ENCODE results near the gene FANCG.

The FANCG gene

DNA sequence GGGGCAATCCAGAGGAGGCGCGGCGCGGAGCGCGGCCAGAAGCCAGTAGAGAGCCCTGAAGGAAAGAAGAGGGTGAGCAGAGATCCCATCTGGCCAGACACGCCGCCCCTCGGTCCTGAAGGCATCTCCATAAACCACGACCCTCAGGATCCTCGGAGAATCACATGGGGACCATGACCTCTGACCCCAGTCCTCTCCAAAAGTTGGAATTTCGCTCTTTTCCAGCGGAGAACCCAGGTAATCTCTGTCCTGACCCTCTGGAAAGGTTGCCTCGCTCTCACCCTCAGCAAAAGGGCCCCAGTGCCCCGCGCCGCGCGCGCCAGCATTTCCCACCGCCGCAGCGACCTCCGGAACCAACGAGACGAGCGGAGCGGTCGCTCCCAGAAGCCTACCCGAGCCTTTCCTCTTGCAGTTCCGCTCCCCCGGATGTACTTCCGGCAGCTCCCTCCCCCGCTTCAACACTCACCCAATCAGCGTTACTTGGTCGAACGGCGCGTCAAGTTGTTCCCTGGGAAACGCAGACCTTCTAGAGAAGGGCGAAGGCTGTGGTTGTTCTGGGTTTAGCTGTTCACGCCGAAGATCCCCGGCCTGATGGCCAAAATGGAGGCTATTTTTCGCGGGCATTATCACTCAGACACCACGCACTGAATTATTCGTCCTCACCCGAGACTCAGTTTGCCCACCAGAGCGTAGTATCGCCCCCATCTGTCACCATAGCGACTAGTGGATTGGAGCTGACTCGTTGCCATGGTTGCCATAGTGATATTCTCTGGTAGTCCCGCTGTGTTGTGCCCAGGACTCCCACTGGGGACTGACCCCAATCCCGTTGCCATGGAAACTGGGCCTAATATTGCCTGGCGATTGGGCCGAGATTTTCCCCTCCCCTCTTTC, 23.3 kb upstream of the FANCG start, which contains the start of gene STOML2:
TSS of gene STOML2 (minus strand) at position 363 of the 891 bp plus-strand sequence. CDS start at position 326, 37 bp downstream.
- DNase-seq: peak; percentile 95

DNA sequence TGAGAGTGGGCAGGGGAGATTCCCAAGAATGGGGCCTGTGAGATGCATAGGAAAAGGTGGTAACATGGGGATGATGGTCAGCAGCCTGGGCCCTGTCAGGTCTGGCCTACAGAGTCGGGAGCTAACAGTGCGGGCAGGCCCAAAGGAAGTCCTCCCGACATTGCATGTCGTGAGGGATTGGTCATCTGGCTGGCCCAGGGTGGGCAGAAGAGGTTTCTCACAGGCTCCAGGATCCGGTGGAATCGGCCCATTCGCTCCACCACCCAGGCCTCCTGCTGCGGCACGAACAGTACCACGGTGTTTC, 22.7 kb upstream of the FANCG start:
- no peak for DNase-seq

DNA sequence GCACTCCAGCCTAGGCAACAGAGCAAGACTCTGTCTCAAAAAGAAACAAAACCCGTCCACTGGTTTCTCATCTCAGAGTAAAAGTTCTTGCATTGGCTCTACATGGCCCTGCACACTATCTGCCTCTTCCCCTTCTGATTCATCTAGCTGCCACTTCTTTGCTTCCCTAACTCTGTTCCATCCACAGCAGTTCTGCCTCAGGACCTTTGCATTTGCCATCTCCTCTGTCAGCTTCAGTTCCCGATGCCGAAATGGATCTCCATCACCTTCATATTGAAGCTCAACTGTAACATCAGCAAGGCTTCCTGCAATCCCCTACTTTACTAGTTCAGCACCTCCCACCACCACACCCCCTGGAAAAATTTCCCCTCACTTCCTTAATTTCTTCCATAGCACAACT, 17.8 kb upstream of the FANCG start:
- DNase-seq: no peak

DNA sequence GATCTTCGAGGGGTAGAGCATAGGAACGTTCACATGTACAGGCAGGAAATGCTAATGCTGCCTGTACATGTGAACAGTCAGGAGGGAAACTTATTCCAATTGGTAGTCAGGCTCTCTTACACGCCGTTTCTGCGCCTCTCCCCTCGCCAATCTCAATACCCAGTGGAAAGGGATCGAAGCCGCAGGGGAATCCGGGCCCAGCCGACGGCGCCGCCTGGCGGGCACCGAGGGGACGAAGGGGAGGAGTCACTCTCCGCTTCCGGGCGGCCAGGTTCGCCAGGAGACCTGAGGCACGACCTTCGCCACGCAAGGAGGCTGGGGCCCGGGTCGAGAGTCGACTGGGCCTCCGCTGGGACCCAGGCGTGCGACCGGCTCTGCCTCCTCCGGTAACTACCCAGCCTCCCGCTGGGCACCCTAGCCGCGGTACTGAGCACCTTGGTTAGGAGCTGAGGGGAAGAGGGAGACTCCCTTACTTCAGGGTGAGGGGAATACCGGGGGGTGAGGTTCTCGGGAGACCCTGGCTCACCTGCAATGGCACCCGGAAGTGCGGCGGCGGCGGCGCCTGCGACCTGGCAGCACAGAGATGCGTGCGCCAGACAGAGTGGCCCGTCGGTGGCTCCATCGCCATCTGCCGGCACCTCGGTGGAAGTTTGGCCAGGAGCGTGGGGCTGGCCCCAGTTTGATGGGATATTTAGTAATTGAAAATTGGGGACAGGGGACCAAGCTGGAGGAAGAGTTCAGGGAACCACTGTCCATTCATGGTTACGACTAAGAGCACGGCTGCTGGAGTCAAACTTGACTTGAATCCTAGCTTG, 16.5 kb upstream of the FANCG start, which contains the start of gene PIGO:
TSS of gene PIGO (minus strand) at position 557 of the 815 bp plus-strand sequence. CDS start 1,026 bp downstream, outside the sequence.
- peak; percentile 66 for DNase-seq

DNA sequence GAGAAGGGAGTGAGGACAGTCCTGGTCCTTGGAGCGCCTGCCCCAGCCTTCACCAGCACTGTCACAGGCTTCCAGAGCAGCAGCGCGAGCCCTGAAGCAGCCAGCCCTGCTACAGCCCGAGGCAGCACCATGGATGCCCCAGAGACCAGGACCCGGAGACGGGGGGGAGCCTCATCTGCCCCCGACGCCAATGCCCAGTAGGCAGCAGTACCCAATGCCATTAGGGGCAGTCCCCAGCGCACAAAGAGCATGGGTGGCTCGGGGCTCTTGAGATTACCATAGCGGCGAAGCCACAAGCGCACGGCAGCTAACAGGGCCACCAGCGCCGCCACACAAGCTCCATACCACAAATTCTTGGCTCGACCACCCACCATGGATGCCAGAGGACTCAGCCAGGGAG, 11.8 kb upstream of the FANCG start:
- DNase-seq: no peak

DNA sequence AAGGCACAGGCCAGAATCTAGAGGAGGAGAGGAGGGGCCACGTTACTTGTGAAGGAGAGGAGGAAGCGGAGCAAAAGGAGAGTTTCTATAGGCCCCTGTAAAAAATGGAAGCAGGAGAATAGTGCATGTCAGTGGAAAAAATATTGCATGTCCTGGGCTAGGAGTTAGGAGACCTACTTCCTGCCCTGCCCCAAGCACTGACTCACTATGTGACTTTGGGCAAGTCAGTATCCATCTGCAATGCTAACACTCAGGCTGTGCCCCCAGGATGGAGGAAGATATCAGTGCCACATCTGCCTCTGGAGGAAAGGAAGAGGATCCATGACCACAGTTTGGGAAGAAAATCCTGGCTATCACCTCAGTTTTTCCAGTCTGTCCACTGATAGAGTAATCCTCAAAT, 9.7 kb upstream of the FANCG start:
- DNase-seq: no peak

DNA sequence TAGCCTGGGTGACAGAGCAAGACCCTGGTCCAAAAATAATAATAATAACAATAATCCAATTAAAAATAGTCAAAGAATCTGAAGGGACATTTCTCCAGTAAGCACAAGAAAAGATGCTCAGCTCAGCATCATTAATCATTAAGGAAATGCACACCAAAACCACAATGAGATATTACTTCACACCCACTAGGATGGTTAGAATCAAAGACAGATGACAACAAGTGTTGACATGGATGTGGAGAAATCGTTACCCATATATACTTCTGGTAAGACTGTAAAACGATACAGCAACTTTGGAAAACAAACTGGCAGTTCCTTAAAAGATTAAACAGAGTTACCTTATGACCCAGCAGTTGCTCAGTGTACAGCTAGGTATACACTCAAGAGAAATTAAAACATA, 5.3 kb upstream of the FANCG start:
- no peak for DNase-seq

DNA sequence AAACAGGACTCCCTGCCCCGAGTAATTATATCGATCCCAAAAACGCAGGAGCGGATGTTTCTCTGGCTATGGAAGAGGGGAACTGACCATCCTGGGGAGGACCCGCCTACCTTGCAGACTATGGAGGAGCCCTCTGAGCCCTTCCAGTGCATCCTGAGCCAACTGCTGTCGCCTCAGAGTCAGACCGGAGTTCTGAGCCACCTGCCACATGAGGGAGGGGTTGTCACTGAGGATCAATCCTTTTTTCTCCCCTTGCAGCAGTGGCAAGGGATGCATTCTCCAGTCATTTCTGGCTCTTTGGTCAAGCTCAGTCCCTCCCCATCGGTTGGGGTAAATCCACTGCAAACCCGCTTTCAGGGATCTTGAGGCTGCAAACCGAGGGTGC, 709 bp downstream of the FANCG start:
- no peak for DNase-seq

DNA sequence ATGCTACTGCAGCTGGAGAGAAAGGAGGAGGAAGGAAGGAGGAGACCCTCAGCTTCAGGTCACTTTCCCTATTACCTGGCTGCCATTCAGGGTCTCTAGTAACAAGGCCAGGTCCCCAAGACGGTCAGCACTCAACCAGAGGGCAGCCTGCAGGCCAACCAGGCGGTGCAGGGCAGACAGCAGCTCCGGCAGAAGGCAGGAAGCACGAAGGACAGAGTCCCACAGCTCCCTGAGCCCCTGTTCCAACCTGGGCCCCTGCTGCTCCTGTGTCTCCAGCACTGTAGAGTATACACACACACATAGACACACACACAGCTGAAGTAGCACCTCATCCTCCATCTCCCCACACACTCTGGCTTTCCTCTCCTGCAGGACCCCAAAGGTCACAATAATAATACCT, 1.7 kb downstream of the FANCG start:
- DNase-seq: no peak

DNA sequence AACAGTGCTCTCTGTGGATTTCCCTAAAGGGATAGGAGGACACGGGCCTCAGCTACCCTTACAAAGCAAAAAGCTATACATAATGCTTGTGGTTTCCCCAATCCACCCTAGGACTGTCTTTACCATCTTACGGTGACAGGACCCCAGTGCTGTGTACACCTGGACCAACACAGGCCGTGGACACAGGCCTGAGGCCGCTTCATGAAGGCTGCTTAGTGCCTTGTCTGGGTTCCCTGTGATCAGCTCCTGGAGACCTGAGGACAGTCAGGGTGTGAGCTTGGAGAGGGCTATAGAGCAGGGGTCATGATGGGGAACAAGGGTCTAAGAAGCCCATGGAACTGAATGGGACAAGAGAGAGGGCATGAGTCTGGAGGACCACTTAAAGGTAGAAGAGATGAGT, 2.9 kb downstream of the FANCG start:
- DNase-seq: no peak

DNA sequence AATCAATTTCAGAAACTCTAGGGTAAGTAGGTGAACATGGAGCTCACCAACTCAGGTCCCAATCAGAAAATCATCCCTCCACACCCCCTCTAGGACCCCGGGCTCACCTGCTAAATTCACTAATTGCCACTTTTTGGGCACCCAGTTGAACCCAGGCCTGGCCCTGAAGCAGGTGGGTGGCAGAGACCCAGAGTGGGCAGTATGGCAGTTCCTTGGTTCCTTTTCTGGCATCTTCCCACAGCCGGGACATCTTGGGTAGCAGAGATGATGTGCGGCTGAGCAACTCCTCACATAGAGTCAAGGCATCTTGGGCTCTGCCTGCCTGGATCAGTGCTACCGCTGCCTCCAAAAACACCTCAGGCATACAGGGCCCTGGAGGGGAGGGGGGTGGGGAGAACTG, 4.4 kb downstream of the FANCG start:
- no peak for DNase-seq

DNA sequence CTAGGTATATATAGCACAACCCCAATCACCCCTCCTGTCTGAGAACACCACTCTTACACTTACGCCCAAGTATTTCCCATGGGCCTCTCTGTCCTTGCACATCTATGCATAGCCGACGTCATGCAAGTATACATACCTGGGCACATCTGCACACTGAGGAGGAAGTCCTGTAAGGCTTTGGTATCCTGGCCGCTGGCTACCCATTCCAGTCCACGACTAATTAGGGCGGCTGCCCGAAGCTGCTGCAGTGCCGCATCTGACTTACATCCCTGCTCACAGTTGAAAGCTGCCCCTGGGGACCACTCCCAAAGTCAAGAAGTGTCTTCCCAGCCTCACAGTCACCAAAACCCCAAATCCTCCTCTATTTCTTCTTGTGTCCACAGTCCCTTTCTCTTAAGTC, 5.0 kb downstream of the FANCG start:
- no peak for DNase-seq

DNA sequence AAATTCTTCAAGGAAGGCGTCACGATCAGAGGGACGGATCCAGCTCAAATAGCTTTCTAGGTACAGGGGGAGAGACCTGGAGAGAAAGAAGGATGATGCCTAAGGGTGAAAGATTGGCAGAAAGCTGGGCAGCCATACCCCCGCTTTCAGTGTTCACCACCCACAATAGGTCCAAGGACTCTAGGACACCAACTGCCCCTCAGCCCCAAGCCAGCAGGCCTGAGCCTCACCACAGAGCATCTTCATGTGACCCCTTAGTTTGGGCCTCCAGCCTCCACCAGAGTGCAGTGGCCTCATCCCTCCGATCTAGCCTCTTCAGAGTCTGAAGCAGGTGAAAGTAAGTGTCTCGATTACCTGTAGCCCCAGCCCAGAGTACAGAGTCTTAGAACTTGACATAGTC, 5.6 kb downstream of the FANCG start:
- no peak for DNase-seq

DNA sequence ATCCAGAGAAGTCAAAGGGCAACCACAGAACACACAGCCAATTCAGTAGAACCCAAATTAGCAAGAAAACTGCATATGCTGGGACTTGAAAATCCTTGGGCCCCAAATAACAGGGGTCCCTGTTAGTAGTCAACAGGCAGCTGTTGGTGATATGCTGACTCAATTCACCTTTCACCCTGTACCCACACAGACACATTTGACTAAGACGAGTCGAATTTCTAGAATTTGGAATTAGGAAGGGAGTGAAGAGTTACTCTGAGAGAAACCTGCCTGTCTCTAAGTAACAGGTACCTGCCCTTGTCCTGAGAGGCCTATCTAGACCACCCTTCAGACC, 6.5 kb downstream of the FANCG start:
- no peak for DNase-seq

DNA sequence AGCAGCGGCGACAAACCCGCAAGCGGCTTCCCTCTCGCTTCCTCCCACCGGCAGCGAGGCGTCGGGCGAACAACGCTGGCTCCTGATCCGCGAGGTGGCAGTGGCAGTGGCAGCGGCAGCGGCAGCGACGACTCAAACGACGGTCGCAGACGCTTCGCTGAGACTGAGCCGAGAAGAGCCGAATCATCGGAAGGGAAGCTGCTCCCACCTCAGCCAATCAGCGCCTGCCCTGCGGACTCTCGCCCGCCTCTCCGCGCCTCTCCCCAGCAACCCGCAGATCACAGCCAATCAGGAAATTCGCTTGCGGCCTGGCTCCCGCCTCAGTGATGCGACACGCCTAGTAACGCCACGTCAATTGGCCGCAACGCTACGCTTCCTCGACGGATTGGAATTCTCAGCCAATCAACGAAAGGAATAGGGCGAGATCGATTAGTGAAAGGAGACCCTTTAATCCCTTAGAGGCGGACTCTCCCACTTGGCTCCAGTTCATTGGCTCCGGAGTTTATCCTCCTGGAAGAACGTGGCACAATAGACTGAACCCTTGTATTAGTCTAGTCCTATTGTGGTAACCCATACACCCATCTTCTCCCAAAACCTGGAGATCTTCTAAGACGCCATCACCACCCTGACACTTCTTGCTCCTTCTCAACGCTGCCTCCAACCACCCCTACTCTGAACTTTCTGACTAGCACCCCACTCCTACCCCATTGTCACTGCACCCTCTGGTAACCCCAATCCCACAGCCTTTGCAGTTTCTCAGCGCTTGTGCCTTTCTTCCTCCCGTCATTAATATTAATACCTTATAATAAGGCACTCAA, 7.1 kb downstream of the FANCG start, which contains the start of gene VCP:
TSS of gene VCP (minus strand) at position 165 of the 818 bp plus-strand sequence. CDS start 272 bp downstream, outside the sequence.
- peak; percentile 97 for DNase-seq

DNA sequence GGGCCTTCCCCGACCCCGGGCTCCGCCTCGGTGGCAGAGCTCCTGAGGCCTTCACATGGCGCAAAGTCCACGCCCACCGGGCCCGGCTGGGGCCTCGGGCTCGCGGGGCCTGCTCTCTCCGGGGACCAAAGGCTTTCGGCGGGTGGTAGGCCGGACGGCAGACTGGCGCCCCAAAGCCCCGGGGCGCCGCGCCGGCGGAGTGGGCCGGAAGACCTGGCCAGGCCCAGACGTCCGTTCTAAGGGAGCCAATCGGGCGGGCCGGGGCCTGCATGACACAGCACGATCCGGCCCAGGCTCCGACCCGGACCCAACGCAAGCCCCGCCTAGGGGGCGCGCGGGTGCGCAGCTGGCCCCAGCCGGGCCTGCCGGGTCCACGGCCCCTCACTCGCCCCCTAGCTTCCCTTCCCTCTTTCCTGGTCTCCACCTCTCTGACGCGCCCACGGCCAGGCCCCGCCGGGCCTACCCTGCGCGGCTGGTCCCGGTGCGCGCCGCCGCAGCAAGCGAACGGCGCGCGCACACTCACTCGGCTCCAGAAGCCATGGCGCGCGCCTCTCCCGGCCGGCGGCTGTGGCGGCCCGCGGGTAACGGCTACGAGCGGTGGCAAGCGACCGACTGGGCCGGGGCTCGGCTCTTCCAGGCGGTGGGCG, 7.8 kb downstream of the FANCG start:
- DNase-seq: peak; percentile 57

DNA sequence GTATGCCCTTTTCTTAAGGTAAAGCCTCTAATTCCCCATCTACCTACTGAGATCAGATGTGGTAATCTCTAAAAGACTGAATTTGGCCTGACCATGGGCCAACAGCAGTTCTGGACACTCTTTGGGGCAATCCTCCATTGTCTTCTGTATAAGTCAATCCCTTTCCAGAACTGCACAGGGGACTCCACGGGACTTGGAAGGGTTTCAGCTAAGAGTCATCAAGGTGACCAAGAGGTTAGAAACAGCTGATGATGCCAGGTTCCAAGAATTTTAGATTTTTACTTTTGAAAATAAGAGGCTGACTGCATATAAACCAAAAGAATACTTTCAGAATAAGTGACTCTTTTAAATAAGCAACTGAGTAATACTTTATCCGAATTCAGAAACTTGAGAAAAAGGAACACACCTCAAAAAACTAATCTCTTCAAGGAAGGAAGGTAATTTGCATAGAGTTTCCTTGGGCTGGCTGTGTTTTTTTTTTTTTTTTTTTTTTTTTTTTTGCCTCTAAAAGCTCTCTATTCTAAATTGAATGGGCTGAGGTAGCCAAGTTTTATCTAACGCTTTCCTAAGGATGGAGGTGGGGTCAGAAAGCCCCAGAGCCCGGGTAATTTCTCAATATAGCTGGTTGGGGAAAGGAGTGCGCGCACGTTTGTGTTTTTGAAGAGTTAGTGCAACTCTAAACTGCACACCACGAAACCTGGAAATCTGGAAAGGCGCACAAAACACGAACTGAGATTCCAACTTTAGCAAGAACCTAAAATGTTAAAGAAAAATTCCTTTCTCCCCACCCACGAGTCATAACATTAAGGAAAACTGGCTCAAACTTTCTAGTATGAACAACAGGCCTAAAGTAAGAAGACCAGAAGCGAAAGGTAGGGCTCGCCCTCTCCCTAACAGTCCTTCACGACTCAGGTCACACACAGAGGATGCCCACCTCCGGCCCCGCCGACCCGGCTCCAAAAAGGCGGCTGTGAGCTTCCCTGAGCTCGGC, 8.6 kb downstream of the FANCG start:
- DNase-seq: no peak

DNA sequence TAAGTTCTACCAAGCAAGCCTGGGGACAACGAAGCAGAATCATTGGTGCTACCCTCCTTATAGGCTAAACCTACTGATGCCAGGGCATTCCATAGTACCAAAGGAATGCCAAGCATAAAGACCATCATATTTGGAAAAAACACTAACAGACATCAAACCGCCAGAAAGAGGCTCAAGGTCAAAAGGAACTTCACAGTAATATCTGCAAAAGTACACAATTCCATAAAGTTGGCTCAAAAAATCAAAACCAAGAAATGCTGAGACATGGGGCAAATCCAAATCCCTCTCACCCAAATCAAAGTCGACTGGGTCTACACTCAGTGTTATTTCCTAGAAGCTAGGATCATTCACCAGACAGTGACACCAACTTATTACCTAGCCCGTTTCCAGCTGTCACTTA, 10.7 kb downstream of the FANCG start:
- DNase-seq: no peak

DNA sequence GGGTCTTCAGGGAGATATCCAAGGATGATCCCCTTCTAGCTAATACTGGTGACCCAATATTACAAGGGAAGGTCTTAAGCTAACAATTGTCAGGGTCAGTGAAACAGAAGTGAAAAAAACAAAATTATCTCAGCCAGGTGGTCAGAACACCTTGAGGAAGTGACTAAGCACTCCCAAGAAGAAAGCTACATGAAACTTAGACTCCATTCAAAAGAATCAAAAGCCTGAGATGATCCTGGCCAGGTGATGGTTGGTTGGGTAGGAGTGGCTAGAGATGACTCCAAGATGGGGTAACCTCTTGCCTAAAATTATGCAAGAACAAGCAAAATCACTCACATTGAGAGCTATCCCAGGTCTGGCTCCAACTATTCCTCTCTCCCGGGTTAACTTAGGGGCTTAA, 12.7 kb downstream of the FANCG start:
- no peak for DNase-seq

DNA sequence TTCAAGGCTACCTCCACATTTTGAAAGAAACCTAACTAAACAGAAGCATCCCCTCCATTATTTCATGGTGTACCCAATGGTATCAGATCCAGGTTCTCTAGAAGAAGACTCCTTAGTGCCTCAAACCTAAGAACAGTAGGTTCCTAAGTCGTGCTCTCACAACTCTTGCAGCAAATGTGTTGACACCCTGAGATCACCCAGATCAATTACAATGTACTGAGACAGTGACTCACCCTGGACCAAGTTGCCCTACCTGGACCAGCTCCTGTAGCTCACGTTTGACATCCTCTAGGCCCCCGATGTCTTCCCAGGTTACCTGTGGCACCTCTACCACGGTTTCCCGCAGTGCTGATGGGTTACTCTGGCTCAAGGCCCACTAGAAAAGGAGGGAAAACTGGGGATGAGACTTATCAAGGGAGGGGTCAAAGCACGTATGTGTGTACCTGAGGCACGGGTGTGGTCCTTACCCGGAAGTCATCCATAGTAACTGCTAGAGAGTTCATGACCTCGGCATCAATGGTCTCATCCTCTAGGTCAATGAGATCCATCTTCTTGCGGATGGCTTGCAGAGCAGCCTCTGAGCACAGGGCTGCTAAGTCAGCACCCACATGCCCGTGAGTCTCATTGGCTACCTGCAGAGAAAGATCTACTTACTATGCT, 19.1 kb downstream of the FANCG start:
- DNase-seq: no peak

DNA sequence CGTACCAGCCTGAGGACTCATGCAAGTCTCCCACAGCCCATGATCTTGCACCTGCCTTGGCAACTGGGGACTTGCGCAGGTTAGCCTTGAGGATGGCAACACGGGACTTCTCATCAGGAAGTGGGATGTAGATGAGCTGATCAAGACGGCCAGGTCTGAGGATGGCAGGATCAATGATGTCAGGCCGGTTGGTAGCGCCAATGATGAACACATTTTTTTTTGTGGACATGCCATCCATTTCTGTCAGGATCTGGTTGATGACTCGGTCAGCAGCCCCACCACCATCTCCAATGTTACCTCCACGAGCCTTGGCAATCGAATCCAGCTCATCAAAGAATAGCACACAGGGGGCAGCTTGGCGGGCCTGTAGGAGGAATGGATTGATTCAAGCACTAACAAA, 20.3 kb downstream of the FANCG start:
- DNase-seq: no peak

Measured in NCI-H2029 treated with DMSO at 0.1 percent for 48 hours (cell line).